ENCODE results near the gene SLC9A9.

Gene SLC9A9

GRCh38 chr3:143856252-143856970 is 8.1 kb upstream of the SLC9A9 start:
- ATAC-seq = no peak
- Mint-ChIP-seq H3K27ac (no peak overlapping the region), H3K27me3 (no peaks in the 10 kb centered on the region), H3K4me3 (no peak overlapping the region), H3K36me3 (no peaks in the 10 kb centered on the region), H3K4me1 (peaks cover 6% of the 10 kb centered on the region), H3K9me3 (peaks cover 2% of the 10 kb centered on the region)

GRCh38 chr3:143855183-143855582 is 6.9 kb upstream of the SLC9A9 start:
- Mint-ChIP-seq H3K27me3 (no peaks in the 10 kb centered on the region), H3K4me3 (no peak overlapping the region), H3K4me1 (peaks cover 18% of the 10 kb centered on the region), H3K36me3 (no peaks in the 10 kb centered on the region), H3K9me3 (peaks cover 2% of the 10 kb centered on the region), H3K27ac (no peak overlapping the region)
- no peak for ATAC-seq

- no peaks in the 10 kb centered on the region for H3K27me3 Mint-ChIP-seq
- no peak overlapping the region for H3K4me3 Mint-ChIP-seq
- no peak overlapping the region for H3K27ac Mint-ChIP-seq
- ATAC-seq = no peak
- no peaks in the 10 kb centered on the region for H3K36me3 Mint-ChIP-seq
- H3K4me1 Mint-ChIP-seq = peaks cover 49% of the 10 kb centered on the region
- no peaks in the 10 kb centered on the region for H3K9me3 Mint-ChIP-seq
Observed at GRCh38 chr3:143851331-143852017, 3.2 kb upstream of the SLC9A9 start.

- peaks cover 49% of the 10 kb centered on the region for H3K4me1 Mint-ChIP-seq
- H3K9me3 Mint-ChIP-seq = no peaks in the 10 kb centered on the region
- no peak overlapping the region for H3K27ac Mint-ChIP-seq
- H3K4me3 Mint-ChIP-seq = no peak overlapping the region
- H3K36me3 Mint-ChIP-seq = no peaks in the 10 kb centered on the region
- no peaks in the 10 kb centered on the region for H3K27me3 Mint-ChIP-seq
- ATAC-seq = peak; percentile 73
Observed at GRCh38 chr3:143850877-143851276, 2.6 kb upstream of the SLC9A9 start.

GRCh38 chr3:143849854-143850549 is 1.7 kb upstream of the SLC9A9 start:
- Mint-ChIP-seq H3K27me3 (no peaks in the 10 kb centered on the region), H3K4me3 (no peak overlapping the region), H3K9me3 (no peaks in the 10 kb centered on the region), H3K4me1 (peaks cover 54% of the 10 kb centered on the region), H3K36me3 (no peaks in the 10 kb centered on the region), H3K27ac (peak overlapping the region; percentile 96)
- ATAC-seq = no peak

GRCh38 chr3:143848704-143849103 is 436 bp upstream of the SLC9A9 start:
- no peak for ATAC-seq
- Mint-ChIP-seq H3K36me3 (no peaks in the 10 kb centered on the region), H3K9me3 (no peaks in the 10 kb centered on the region), H3K27ac (peak overlapping the region; percentile 96), H3K4me1 (peaks cover 61% of the 10 kb centered on the region), H3K27me3 (no peaks in the 10 kb centered on the region), H3K4me3 (peak overlapping the region; percentile 98)

GRCh38 chr3:143843587-143843986 is 4.7 kb downstream of the SLC9A9 start:
- H3K4me3 Mint-ChIP-seq = no peak overlapping the region
- ATAC-seq = no peak
- H3K4me1 Mint-ChIP-seq = peaks cover 48% of the 10 kb centered on the region
- no peaks in the 10 kb centered on the region for H3K9me3 Mint-ChIP-seq
- H3K27me3 Mint-ChIP-seq = no peaks in the 10 kb centered on the region
- H3K36me3 Mint-ChIP-seq = no peaks in the 10 kb centered on the region
- H3K27ac Mint-ChIP-seq = no peak overlapping the region

GRCh38 chr3:143840636-143841035 is 7.6 kb downstream of the SLC9A9 start:
- ATAC-seq = no peak
- no peak overlapping the region for H3K4me3 Mint-ChIP-seq
- no peaks in the 10 kb centered on the region for H3K9me3 Mint-ChIP-seq
- H3K4me1 Mint-ChIP-seq = peaks cover 39% of the 10 kb centered on the region
- no peaks in the 10 kb centered on the region for H3K27me3 Mint-ChIP-seq
- H3K36me3 Mint-ChIP-seq = no peaks in the 10 kb centered on the region
- no peak overlapping the region for H3K27ac Mint-ChIP-seq

GRCh38 chr3:143839980-143840379 is 8.3 kb downstream of the SLC9A9 start:
- Mint-ChIP-seq H3K36me3 (peaks cover 4% of the 10 kb centered on the region), H3K4me1 (peaks cover 39% of the 10 kb centered on the region)

GRCh38 chr3:143837076-143837475 is 11.2 kb downstream of the SLC9A9 start:
- Mint-ChIP-seq H3K27me3 (no peaks in the 10 kb centered on the region), H3K4me3 (no peak overlapping the region), H3K4me1 (peaks cover 41% of the 10 kb centered on the region), H3K36me3 (peaks cover 4% of the 10 kb centered on the region), H3K27ac (no peak overlapping the region), H3K9me3 (no peaks in the 10 kb centered on the region)
- ATAC-seq = no peak

More at GRCh38 chr3:143839980-143840379, 8.3 kb downstream of the SLC9A9 start:
- Mint-ChIP-seq H3K4me3 (no peak overlapping the region), H3K27me3 (no peaks in the 10 kb centered on the region), H3K9me3 (no peaks in the 10 kb centered on the region), H3K27ac (no peak overlapping the region)
- ATAC-seq = no peak

GRCh38 chr3:143835312-143835711 is 13.0 kb downstream of the SLC9A9 start:
- Mint-ChIP-seq H3K27me3 (no peaks in the 10 kb centered on the region), H3K4me1 (peaks cover 34% of the 10 kb centered on the region), H3K36me3 (peaks cover 4% of the 10 kb centered on the region), H3K9me3 (no peaks in the 10 kb centered on the region), H3K4me3 (no peak overlapping the region), H3K27ac (no peak overlapping the region)
- ATAC-seq = no peak

- H3K27ac Mint-ChIP-seq = no peak overlapping the region
- H3K36me3 Mint-ChIP-seq = peaks cover 9% of the 10 kb centered on the region
- no peak overlapping the region for H3K4me3 Mint-ChIP-seq
- no peaks in the 10 kb centered on the region for H3K9me3 Mint-ChIP-seq
- ATAC-seq = peak; percentile 73
- no peaks in the 10 kb centered on the region for H3K27me3 Mint-ChIP-seq
- H3K4me1 Mint-ChIP-seq = peaks cover 21% of the 10 kb centered on the region
Observed at GRCh38 chr3:143832433-143832832, 15.8 kb downstream of the SLC9A9 start.

GRCh38 chr3:143831994-143832393 is 16.3 kb downstream of the SLC9A9 start:
- Mint-ChIP-seq H3K9me3 (no peaks in the 10 kb centered on the region), H3K27me3 (no peaks in the 10 kb centered on the region), H3K4me1 (peaks cover 21% of the 10 kb centered on the region), H3K36me3 (peaks cover 9% of the 10 kb centered on the region), H3K4me3 (no peak overlapping the region), H3K27ac (no peak overlapping the region)
- ATAC-seq = peak; percentile 56

- Mint-ChIP-seq H3K4me1 (peaks cover 28% of the 10 kb centered on the region), H3K36me3 (peaks cover 16% of the 10 kb centered on the region), H3K4me3 (no peak overlapping the region), H3K9me3 (peaks cover 6% of the 10 kb centered on the region), H3K27me3 (no peaks in the 10 kb centered on the region), H3K27ac (no peak overlapping the region)
- ATAC-seq = no peak
Observed at GRCh38 chr3:143831208-143831607, 17.1 kb downstream of the SLC9A9 start.

- Mint-ChIP-seq H3K4me3 (no peak overlapping the region), H3K27ac (no peak overlapping the region), H3K36me3 (peaks cover 18% of the 10 kb centered on the region), H3K4me1 (peaks cover 29% of the 10 kb centered on the region), H3K9me3 (peaks cover 7% of the 10 kb centered on the region), H3K27me3 (no peaks in the 10 kb centered on the region)
- ATAC-seq = no peak
Observed at GRCh38 chr3:143830786-143831185, 17.5 kb downstream of the SLC9A9 start.
